GM19239 (cell line): Measurements from ENCODE around the gene RXRA.

ENCODE experiments used
- DNase-seq: peaks from one replicate; pipeline ENCODE4 v3.0.0; 2011; ENCODE audit warnings: low spot score; ENCODE audit not compliant: insufficient read length
- FAIRE-seq: peaks from 2 replicates; lab custom pipeline; 2011; peaks lifted over from hg19 to GRCh38; lab: Jason Lieb, UNC

Gene RXRA

DNA sequence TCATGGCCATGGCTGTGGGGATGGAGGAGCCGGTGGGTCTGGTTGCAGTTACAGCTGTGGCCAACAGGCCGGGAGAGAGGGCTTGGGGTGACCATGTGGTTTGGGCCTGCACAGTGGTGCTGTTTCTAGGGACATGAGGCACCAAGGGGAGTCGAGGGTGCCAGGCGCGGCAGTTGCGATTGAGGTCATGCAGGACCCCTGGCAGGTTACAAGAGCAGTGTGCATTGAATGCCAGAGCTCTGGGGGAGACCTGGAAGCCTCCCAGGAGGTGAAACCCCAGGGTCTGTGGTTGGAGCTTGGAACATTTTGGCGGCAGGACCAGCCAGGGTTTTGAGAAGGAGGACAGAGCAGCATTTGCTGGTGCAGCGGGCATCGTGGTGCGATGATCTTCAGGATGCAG, 21.7 kb downstream of the RXRA start:
- no peak for DNase-seq
- FAIRE-seq: no peak

DNA sequence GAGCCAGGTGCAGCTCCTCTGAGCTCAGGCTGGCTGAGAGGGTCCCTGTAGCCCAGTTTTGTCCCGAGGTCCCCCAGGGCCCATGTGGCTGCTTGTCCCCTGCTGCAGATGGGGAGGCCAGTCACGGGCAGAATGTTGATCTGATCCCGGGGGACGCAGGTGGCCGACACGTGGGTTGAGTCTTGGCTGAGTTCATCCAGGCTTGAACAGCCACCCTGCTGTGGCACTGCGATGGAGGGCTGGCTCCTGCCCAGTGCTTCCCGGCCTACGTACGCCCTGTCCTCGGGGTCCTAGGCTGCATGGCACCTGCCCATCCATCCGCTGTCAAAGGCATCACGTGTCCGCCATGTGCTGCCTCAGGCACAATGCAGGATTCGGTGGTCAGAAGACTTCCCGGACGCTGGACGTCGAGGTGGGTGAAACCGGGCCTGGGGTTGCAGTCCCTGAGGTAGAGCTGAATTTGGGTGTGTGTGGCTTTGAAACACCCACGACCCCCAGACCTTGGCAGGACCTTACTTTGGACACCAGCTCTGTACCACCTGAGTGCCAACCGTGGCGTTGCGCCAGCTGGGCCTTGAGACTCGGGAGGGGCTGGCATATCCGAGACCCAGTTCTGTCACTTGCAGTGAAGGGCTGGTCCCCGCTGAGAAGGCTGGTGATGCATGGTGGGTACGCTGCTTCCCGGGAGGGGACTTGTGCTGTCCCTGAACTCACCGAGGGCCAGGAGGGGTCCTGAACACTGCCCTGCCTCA, 22.3 kb downstream of the RXRA start:
- DNase-seq (no peak), FAIRE-seq (no peak)

GRCh38 chr9:134349936-134350335, 23.7 kb downstream of the RXRA start:
- DNase-seq (no peak), FAIRE-seq (no peak)

DNA sequence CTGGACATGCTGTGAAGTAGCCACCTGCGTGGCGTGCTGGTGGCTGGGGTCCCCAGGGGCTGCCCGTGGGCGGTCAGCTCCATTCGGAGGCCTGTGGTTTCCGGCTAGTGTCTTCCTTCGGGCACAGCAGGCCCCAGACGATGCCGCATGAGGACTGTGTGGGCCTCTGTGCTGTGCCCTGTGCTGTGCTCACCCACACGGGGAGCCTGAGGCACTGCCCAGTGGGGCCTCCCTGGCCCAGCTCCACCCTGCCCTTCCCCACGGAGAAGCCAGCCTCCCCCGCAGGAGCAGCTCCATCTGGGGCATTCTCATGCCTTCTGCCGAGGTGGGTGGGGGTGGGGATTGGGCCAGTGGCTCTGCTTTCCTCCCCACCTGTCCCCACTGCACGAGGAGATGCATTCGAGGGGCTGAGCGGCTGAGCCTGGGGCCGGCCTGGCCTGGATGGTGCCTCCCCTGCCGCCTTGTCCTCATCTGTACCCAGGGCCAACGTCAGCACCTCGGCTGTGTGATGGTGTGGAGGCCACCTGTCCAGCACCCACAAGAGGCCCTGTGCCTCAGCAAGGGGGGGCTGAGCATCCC, 24.2 kb downstream of the RXRA start:
- no peak for DNase-seq
- no peak for FAIRE-seq

DNA sequence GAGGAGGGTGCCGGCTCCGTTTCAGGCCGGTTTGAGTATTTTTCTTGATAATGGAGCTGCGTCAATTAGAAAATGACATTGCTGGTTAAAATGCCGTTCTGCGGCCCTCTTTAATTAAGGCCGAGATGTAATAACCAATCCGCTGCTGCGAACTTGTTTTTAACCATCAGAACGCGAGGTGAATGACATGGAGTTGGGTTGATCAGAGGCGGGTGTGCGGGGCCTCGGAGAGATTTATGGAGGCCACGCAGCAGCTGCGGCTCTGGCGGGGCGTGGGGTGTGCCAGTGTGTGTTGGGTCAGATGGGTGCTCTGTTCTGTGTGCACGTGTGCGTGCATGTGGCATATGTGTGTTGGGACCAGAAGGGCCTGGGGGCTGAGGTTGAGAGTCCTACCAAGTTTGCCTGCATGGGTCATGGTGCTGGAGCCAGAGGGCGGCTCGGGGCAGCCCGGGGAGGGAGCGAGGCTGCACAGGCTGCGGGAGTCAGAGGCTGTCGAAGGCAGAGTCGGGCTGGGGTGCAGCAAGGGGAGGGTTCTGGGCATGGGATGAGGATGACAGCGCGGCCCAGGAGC, 25.4 kb downstream of the RXRA start:
- no peak for FAIRE-seq
- no peak for DNase-seq

DNA sequence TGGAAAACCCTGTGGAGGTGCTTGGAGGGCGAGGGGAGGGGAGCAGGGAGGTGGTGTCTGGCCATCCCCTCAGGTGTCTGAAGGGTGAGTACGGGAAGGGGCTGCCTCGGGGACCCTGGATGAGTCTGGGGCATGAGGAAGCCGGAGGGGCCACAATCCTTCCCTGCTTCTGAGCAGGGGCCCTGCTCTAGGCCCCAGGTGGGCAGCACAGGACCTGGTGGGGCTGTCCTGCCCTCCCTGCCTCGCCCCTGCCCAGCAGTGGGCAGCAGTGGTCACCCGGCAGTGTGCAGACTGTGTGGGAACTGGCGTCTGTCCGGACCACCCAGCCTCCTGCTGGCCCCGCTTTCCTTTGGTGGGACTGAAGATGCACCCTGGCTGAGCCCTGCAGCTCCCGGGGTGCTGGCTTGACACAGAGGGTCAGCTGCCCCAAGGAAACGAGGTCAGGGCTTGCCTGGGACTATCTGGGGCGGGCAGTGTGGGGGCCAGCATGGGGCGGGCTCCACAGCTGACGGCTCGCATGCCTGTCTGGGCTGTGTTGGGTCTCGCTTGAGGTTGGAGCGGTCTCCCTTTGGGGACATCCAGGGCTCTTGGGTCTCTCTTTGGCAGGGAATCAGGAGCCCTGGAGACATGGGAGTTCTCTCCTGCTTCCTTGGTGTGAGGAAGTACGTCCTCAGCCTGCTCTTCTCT, 26.1 kb downstream of the RXRA start:
- DNase-seq (no peak), FAIRE-seq (no peak)

GRCh38 chr9:134353539-134353938, 27.3 kb downstream of the RXRA start:
- DNase-seq (no peak), FAIRE-seq (no peak)

- no peak for FAIRE-seq
- DNase-seq: no peak
Measured at GRCh38 chr9:134355158-134355557, 28.9 kb downstream of the RXRA start.

DNA sequence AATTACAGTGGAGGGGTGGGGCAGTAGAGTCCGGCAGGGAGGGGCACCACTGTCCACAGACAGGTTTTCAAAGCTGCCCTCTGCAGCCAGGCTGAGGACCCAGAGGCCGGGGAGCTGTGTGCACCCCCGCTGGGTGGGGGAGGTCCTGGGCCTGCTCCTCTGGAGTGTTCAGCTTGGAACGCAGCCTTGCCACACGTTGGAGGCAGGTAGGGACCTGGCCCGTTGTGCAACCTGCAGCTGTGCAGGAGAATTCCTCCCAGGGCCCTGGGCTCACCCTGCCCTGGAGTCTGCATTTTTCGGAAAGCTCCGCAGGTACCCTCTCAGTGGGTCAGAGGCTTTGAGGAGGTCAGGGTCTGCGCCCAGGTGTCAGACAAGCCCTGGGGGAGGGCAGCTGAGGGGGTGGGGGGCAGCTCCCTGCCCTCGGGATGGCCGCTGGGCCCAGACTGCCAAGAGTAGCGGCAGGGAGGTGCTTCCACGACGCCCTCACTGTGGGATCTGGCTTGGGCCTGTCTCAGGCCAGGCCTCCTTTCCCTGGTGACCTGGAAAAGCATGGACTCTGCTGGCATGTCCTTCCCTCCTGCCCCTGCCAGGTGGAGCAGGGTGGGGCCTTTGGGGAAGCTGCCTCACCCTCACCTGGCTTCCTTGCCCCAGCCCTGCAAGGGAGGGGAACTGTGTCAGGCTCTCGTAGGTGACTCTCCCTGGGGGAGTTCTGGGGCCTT, 29.5 kb downstream of the RXRA start:
- no peak for FAIRE-seq
- no peak for DNase-seq

DNA sequence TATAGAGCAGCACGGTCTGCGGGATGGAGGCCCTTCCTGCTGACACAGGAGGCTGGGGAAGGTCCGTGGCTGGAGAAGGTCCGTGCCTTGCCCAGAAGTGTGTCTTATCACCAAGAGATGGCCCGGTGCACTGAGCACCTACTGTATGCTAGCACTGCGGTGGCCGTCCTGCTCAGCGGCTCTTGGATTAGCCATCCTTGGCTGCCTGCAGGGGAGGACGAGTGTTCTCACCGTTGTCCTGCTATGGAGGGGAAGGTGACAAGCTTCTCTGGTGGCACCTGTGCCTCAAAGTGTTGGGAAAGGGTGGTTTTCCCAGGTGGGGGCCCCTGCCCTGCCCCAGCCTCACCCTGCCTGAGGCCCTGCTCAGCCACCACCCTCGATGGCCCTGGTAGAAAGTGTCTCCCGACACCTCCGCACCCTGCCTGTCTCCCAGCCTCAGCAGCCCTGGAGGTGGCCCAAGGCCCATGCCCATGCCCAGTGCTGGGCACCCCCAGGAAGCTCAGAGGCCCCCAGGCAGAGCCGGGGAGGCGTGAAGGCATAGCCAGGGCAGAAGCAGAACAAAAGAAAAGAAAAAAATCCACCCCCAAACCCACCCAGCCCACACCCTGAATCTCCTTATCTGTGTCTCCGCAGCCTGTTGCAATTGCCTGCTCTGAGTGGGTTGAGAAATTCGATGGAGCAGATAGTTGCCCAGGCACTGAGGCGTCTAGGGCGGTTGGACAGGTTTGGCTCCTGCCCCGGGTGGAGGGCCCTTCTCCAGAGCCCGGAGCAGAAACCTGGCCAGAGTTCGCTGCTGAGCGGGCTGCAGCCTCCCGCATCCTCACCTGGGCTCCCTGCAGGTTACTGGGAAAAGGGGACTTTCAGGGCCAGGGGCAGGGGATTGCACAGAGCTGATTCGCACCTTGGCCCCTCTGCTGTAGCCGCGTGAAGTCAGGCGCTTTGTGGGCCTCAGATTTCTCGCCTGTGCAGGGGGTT, 30.5 kb downstream of the RXRA start:
- DNase-seq: no peak
- no peak for FAIRE-seq

DNA sequence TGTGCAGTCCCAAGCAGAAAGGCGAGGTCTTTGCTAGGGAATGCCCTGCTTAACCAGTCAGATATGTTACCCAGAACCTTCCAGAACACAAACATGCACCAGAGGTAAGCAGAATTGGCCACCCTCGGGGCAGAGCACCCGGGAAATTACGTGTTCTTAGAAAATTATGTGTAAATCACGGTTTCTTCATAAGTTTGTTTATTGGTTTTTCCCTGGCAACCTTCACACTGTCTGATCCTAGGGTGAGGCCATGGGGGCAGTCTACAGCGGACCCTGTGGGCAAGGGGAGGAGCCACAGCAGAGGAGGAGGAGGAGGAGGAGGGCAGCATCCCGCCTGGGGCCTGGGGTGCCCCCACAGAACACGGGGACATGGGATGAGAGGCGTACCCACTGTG, 31.4 kb downstream of the RXRA start:
- FAIRE-seq (no peak), DNase-seq (no peak)

- FAIRE-seq (no peak), DNase-seq (no peak)
Measured at GRCh38 chr9:134358026-134358661, 31.9 kb downstream of the RXRA start.

DNA sequence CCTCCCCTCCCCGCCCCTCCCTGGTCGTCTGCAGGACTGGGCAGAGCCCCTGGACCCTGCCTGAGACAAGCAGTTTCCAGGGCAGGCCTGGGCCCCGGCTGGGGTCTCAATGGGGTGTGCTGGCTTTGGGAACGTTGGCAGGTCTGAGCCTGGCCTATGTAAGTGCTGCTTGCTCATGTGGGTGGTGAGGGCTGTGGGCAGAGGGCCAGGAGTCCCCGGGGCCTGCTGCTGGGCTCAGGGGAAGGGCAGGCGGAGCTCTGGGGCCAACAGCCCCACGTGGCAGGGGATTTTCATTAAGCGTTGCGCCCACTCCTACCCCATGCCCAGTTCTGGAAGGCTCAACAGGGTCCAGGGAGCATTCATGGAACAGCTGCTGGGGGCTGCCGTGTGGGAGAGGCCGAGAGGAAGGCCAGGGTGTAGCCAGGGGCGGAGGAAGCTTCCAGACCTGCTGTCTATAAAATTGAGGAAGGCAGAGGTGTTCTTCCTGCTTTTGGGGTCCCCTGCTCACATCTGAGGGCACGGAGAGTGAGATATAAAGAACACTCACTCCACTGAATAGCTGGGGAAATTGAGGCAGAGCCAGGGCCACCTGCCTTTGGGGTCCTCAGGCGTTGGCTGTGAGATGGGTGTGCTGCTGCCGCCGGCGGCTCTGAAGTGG, 32.5 kb downstream of the RXRA start:
- FAIRE-seq (no peak), DNase-seq (no peak)

DNA sequence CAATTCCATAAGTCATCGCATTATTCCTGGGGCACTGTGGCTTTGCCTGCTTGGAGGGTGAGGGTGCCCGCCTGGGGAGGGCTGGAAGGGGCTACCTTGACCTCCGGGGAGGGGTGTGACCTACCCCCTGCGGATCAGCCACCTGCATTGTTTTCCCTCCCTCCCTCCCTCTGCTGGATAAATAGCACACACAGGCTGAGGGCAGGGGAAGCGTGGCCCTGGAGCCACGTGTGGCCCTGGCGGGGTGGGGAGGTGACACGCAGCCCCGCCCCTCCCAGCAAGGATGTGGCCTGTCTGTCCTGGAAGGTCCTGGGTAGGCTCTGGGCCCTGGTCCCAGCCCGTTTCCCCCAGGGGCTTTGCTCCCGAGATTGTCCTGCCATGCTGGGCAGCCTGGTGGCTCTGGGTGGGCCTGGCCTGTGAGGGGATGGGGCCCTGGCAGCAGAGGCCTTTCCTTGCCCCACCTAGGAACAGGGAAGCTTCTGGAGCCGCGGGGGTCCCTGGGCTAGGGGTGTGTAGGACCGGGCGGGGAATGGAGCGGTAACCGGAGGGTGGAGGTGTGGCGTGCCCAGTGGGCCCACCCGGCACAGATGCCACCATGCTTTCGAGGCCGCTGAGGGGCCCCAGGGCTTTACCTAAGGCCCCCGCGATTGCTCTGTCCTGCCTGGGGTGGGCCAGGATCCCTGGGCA, 33.4 kb downstream of the RXRA start:
- FAIRE-seq (no peak), DNase-seq (no peak)

DNA sequence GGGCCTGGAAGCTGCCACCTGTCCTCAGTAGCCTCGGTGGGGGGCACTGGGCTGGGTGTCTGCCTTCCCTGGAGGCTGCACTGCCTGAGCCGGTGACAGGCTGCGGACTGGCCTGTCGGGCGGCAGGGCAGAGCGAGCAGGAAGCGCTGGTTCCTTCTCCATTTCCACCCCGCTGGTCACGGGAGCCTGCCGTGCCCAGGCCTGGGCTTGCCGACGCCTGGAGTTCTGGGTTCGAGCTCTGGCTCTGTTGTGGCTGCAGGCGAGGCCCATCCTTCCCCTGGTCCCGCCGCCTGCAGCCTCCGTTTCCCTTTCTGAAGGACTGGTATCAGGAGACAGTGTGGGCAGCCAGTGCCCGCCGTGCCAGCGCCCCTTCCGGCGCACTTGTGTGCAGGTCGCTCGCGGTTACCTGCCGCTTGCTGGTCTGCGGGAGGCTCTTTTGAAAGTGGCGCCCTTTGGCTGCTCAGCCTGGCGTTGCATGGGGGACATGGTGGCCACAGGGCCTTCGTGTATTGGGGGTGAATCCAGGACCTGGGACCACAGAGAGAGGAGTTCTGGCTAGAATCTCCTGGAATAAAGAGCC, 34.0 kb downstream of the RXRA start:
- no peak for DNase-seq
- no peak for FAIRE-seq

DNA sequence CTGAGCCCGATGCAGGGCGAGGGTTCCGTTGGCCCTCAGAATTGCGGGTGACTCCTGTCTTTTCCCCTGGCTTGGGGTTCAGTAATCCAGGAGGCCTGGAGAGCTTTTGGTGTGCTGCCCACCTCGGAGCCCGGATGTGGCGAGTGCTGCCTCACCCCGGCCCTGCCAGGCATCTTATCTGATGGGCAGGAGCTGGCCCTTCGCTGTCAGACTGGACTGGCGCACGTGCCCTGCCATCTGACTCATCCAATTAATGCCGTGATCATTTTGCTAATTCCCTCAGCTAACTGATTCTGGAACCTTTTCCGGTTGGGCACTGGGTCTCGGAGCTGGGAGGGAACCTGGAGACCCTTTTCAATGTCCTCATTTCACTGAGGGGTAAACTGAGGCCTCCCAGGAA, 34.6 kb downstream of the RXRA start:
- DNase-seq (no peak), FAIRE-seq (no peak)

DNA sequence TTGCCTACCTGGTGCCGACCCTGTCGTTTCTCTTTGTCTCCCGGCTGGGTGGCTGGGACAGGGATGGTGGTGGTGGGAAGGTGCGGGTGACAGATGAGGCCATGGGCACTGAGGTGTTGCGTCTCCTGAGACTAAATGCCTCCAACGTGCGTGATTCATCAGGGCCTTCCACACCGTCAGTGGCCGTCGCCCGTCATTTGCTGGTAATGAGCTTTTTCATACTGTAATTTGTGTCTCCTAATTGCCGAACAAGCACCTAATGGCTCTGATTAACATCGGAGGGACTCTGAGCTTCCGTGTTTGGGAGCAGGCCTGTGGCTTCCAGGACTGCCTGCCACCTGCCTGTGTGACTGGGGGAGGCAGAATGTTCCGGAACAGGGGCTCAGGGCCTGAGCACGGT, 35.2 kb downstream of the RXRA start:
- DNase-seq: no peak
- no peak for FAIRE-seq
